Cardiac fibroblast (primary cell): ENCODE data around the gene SPATC1L.
A peak's percentile ranks its signal among the peaks of the same experiment; 100 is the strongest.
"Not testable (repeated sequence)": the region's sequence is repeated elsewhere in the genome, so short reads cannot be mapped to it uniquely, and the experiment has no call there.

Source experiments
- DNase-seq, 2 donors: peaks; one replicate each; pipeline versions ENCODE4 v3.0.0 to v3.0.0-alpha.2; 2010; ENCODE audit warnings: low read depth in 2 of 2
- H3K4me3 ChIP-seq, 2 donors: replicated peaks in 1 of 2; 1 replicate in 1 of 2; 2 replicates in 1 of 2; pipeline ENCODE4 v1.5.1; 2011; ENCODE audit warnings: low read depth in 2 of 2, low read length in 2 of 2, mild to moderate bottlenecking in 2 of 2, moderate library complexity in 1 of 2
- TF ChIP-seq, protein P1 (sequence below): IDR thresholded peaks from one replicate; pipeline ENCODE4 v1.5.1; 2011; ENCODE audit warnings: low read depth, mild to moderate bottlenecking, low read length, inconsistent platforms

The SPATC1L gene

GRCh38 chr21:46171585-46171984 is 12.7 kb downstream of the SPATC1L start:
- H3K4me3 ChIP-seq, result no peak overlapping the region
- peak; percentile 52 to 70 for DNase-seq
- TF ChIP-seq, protein P1, sequence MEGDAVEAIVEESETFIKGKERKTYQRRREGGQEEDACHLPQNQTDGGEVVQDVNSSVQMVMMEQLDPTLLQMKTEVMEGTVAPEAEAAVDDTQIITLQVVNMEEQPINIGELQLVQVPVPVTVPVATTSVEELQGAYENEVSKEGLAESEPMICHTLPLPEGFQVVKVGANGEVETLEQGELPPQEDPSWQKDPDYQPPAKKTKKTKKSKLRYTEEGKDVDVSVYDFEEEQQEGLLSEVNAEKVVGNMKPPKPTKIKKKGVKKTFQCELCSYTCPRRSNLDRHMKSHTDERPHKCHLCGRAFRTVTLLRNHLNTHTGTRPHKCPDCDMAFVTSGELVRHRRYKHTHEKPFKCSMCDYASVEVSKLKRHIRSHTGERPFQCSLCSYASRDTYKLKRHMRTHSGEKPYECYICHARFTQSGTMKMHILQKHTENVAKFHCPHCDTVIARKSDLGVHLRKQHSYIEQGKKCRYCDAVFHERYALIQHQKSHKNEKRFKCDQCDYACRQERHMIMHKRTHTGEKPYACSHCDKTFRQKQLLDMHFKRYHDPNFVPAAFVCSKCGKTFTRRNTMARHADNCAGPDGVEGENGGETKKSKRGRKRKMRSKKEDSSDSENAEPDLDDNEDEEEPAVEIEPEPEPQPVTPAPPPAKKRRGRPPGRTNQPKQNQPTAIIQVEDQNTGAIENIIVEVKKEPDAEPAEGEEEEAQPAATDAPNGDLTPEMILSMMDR, result no peak

- DNase-seq, H3K4me3 ChIP-seq: not testable (repeated sequence)
These were observed 13.6 kb downstream of the SPATC1L start for GRCh38 chr21:46170436-46171193.

- TF ChIP-seq, protein P1, result no peak
These were observed 15.4 kb downstream of the SPATC1L start for GRCh38 chr21:46168659-46169386.

DNA sequence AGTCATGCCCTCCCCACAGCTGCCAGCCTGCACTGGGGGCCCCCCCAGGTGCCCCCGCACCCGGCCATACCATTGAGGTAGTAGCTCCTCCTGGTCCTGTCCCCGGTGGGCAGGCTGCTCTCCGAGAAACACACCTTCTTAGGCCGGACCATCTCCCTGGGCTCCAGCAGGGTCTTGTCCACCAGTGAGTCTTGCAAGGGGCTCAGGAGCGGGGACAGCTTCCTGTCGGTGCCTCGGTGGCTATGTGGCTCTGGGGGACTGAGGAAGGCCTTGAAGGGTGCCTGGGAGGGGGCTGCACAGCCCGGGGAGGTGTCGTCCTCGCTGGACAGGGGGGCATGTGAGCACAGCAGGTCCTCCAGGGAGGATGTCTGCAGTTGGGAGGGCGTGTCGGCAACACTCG is 16.0 kb downstream of the SPATC1L start:
- no peak overlapping the region for H3K4me3 ChIP-seq
- TF ChIP-seq, protein P1, result no peak

More at GRCh38 chr21:46168659-46169386, 15.4 kb downstream of the SPATC1L start:
- DNase-seq, result no peak
- H3K4me3 ChIP-seq, result no peak overlapping the region

GRCh38 chr21:46165098-46165497 is 19.2 kb downstream of the SPATC1L start:
- TF ChIP-seq, protein P1, result no peak
- no peak overlapping the region for H3K4me3 ChIP-seq
- DNase-seq, result no peak

More for the DNA sequence above, 16.0 kb downstream of the SPATC1L start:
- no peak for DNase-seq

- TF ChIP-seq, protein P1, result no peak
- DNase-seq, result no peak
- H3K4me3 ChIP-seq, result no peak overlapping the region
These were observed 20.9 kb downstream of the SPATC1L start for GRCh38 chr21:46163380-46163779.
